HTR-8/SVneo (cell line): ENCODE results near the gene RAB31.

Experiments used
- DNase-seq: peaks from one replicate; pipeline ENCODE4 v3.0.0; 2011; ENCODE audit warnings: low spot score, mixed read lengths; ENCODE audit not compliant: insufficient read length
- FAIRE-seq: peaks from 2 replicates; lab custom pipeline; 2011; peaks lifted over from hg19 to GRCh38; lab: Jason Lieb, UNC

Gene RAB31

DNA sequence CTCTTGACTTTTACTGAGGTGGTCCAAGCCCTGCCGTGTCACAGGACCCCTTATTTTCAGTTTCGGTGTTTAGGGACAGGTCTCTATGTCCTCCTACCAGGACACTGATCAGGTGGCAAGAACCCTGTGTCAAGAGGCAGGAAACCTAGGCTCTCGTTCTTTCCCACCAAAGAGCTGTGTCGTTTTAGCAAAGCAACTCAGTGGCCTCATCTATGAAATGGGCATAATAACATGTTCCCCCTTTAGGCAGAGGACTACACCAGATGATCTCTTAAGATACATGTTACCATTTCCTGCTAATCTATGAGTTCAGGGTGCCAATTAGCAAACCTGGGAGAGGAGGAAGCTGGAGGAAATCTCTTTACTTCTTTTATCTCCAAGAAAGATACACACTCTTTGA lies 1.9 kb downstream of the RAB31 start:
- DNase-seq (no peak), FAIRE-seq (no peak)

DNA sequence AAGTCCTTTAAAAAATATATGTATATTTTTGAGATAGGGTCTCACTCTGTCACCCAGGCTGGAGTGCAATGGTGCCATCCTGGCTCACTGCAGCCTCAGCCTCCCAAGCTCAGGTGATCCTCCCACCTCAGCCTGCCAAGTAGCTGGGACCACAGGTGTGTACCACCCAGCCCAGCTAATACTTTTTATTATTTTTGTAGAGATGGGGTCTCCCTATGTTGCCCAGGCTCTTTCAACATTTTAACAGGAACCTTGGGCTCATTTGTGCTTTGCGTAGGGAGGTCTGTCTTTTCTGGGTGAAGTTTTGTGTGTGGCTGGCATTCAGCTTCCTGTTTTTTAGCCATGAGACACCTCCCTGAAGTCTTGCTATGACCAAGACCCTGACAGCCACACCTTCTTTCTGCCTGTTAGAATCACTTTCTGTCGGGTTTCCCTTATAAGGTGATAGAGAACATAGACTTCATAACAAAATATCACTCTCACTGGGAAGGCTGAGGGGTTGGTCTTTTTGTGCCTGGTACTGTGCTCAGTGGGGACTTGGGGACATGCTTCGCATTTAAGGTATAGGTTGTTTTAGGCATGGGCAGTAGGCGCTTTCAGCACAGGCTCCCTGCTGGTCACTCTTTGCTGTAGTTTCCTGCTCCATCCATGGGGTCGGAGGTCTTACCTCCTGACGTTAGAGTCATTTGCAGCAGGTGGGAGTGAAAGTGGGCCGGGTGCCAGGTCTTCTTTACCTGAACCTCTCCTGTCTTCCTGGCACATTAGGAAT lies 3.4 kb downstream of the RAB31 start:
- FAIRE-seq = no peak
- no peak for DNase-seq

DNA sequence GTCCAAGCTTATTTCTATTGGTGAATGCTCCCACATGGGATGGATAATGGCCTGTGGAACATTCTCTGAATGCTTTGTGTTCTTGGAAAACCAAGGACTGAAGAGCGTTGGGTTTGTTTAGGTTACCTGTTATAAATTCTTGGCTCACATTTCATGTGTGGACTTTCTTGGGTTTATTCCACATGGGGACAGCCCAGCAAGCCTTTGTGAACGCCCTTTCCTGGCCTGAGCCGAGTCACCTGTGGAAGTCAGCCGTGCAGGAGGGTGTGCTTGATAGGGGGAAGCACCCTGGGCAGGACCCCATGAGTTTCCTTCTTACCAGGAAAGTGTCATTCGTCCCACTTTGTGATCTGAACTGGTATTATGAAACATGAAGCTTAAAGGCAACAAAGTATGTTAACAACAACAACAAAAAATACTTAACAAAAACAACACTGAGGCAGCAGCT lies 4.1 kb downstream of the RAB31 start:
- FAIRE-seq = no peak

DNA sequence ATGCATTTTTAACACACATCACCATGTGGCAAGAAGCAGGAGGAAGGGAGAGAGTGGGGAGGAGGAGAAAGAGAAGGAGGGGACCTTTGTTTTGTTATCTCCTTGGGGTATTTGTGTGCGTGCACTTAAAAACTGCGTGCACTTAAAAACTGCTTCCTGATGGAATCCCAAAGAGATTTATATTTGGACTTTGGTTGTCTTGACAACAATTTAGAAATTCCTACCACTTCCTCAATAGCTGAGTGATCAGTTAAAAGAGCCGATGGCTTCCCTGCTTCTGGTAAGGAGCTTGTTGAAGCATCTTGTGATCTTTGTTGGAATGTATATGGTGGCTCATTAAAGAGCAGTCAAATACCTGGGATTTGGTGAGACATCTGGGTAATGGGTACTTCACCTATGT lies 4.5 kb downstream of the RAB31 start:
- no peak for DNase-seq
- no peak for FAIRE-seq

More for the DNA sequence above, 4.1 kb downstream of the RAB31 start:
- no peak for DNase-seq

DNA sequence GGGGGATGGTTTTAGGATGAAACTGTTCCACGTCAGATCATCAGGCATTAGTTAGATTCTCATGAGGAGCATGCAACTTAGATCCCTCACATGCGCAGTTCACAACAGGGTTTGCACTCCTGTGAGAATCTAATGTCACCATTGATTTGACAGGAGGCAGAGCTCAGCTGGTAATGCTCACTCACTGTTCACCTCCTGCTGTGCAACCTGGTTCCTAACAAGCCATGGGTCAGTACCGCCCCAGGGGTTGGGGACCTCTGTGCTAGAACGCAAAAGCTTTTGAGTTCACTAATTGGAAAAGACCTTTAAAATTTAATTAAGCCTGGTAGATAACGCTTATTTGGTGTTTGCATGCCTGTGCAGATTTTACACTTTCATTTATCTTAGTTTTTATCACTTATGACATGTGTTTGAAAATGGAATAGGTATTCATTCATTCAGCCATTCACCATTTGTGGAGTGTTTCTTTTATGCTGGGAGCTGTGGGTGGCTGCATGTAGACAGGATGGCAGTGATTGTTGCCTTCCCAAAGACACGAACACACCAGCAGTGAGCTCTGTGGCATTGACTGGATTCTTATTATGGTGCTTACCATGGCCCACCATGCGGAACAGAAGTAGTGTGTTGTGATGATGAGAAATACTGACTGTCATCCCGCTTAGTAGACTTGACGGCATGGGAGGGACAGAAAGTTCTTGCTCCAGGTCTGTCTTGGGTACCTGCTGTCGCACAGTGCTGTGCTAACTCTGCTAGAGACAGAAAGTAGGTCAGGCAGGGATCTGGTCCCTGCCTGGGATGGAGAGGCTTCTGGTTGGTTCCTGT lies 6.4 kb downstream of the RAB31 start:
- DNase-seq = no peak
- FAIRE-seq = no peak

DNA sequence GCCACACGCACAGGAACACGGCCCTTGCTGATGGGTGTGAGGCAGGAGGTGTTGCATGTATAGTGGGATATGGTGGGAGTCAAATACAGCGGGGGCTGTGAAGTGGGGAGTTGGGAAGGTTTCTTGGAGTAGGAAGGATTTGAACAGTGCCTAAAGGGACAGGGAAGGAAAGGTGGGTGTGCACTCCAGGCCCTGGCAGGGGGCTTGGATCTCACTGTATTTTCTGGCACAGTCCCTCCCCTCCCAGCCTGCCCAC lies 6.9 kb downstream of the RAB31 start:
- no peak for DNase-seq
- no peak for FAIRE-seq

DNA sequence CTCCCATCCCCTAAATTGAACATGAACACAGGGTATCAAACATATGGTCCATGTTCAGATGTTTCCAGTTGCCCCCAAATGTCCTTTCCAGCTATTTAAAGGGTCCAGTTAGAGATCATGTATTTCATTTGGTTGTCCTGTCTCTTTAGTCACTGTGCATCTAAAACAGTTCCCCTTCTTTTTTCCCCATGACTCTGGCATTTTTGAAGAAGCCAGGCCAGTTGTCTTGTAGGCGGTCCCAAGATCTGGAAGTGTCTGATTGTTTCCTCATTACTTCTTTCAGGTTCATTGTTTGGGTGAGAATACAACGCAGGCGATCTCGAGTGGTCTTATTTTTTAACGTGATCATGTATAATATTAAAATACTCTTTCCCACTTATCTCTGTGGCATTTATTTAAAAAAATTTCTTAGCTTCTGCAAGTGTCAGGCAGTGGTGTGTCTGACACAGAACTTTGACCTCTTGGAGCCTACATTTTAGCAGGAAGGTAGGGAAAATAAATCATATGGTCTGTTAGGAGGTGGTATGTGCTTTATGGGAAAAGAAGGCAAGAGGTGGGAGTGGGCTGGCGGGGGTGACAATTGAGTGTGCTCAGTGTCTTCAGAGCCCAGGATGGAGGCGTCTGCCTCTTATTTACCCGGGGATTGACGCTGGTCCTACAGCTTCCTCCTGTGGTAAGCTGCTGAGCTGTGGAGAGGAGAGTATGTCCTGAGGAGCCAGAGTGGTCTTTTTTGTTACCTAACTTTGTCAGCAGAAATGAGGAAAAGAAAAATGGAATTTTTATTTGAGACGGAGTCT lies 8.1 kb downstream of the RAB31 start:
- FAIRE-seq (no peak), DNase-seq (no peak)

DNA sequence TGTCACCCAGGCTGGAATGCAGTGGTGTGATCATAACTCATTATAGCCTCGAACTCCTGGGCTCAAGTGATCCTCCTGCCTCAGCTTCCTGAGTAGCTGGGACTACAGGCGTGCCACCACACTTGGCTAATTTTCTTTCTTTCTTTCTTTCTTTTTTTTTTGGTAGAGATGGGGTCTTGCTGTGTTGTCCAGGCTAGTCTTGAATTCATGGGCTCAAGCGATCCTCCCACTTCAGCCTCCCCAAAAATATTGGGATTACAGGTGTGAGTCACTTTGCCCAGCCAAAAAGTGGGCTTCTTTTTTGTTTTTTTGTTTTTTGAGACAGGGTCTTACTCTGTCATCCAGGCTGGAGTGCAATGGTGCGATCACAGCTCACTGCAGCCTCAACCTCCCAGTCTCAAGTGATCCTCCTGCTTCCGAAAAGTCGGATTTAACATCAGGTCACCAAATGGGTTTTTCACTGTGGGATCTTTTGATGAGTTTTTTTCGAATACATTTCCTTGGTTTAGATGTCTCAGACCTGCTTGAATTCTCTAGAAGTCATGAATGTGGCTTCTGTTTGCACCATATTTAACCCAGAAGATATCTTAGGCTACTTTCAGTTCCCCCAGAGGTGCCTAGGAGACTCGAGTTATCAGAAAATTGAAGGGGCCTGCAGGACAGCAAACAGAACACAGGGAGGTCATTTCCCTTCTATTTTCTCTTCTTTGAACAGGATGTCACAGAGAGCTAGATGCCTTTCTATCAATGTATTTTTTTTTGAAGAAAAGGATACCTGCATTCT lies 8.9 kb downstream of the RAB31 start:
- FAIRE-seq = no peak

DNA sequence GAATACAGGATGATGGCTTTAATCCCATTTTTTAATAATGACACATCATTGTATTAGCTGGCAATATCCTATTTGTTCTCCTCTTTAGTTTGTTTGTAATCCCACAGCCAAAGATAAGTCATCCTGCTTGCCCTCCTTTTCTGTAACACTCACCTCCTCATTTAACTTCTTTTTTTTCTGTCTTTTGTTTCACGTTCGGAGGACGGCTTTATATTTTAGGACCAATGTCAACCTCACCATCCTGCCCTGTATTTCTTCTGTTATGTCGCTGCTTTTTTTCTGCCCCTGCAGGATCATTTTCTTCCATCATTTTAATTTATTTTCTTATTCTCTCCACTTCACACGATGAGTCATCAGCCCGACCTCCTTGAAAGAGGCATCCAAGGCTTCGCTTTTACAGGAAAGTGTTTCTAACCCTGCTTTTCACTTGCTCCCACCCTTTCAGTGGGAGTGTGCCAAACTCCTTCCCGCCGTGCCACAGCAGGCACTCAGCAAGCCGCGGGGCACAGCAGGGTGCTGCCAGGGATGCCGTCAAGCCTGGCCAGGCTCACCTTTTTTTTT lies 11.4 kb downstream of the RAB31 start:
- no peak for FAIRE-seq

More for the DNA sequence above, 8.9 kb downstream of the RAB31 start:
- DNase-seq = no peak

DNA sequence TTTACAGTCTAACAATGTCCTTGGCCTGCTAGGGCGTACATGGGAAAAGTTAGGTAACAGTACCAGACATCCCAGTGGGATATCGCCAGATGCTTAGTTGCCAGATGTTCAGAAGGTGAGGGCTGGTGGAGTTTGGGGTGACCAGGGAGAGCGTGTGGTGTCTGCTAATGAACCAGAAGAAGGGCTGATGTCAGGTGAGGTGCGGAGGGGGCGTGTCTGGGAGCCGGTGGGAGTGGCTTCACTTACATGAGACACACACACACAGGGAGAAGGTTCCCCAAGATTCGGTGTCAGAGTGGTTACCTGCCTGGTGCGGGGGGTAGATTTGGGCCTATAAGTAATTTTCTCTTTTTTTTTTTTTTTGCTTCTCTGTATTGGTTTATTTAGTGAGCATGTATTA lies 12.2 kb downstream of the RAB31 start:
- DNase-seq (no peak), FAIRE-seq (no peak)

More for the DNA sequence above, 11.4 kb downstream of the RAB31 start:
- peak; percentile 73 for DNase-seq

DNA sequence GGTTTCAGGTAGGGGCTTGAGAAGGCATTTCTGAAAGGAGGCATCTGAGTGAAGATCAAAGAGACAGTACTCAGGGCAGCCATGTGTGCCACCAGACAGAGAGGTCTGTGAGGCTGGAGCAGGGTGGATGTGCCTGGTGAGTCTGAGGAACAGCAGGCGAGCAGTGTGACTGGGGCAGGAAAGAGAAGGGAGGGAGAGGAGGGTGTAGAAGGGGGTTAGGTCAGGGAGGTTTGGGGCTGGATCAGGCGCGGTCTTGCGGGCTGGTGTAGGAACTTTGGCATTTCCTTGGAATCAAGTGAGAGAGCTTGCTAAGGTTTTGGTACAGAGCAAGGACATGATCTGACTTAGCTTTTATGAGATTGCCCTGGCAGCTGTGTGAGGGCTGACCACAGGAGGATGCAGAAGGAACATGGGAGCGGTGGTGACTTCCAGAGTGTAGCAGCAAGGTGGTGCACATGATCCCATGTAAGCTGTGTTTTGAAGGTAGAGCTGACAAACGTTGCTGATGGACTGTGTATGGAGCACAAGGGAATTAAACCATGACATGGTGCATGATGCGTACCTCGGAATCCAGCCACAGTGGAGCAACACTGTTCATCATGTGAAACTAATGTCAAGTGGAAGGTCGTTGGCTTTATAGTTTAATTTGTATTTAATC lies 13.9 kb downstream of the RAB31 start:
- DNase-seq (no peak), FAIRE-seq (peak; percentile 40)

DNA sequence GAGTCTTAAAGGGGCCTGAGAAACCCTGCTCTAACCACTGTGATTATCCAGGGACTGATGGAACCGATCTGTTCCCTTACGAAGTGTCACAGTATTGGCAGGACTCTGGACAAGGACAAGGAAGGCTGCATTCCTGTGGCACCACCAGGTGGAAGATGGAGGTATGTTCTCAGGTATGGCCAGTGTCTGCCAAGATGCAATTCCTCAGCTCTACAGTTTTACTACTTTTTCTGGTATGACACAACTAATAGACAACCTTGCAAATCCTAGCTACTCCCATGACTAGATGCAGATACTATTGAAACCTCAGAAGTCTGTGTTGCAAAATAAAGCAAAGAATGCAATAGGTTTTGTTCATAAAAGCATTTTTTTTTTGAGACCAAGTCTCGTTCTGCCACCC lies 14.6 kb downstream of the RAB31 start:
- FAIRE-seq = no peak
- DNase-seq = no peak

DNA sequence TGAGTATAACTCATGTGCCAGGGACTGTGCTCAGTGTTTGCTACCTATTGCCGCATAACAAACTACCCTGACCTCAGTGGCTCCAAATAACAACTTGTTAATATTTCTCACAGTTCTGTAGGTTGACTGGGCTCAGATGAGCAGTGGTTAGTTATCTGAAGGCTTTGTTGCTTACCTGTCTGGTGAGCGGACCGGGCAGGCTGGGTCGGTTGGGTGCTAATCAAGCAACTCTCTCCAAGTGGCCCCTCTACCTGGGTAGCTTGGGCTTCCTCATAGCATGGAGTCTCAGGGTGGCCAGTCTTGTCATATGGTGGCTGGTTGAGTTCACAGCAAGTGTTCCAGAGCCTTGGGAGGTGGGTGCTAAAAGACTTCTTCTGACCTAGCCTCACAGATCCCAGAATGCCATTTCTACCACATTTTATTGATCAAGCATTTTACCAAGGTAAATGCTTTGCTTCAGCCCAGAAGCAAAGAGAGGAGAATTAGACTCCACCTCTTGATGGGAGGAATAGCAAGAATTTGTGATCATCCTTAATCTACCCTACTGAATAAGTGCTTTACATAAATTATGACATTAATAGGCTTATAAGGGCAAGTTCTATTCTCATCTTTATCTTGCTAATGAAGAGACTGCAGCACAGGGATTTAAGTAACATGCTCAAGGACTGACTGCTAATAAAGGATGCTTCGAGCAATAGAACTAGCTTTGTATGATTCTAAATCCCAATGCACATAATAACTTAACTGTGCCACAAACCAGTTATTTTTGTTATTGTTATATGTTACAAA lies 16.9 kb downstream of the RAB31 start:
- DNase-seq (no peak), FAIRE-seq (no peak)

DNA sequence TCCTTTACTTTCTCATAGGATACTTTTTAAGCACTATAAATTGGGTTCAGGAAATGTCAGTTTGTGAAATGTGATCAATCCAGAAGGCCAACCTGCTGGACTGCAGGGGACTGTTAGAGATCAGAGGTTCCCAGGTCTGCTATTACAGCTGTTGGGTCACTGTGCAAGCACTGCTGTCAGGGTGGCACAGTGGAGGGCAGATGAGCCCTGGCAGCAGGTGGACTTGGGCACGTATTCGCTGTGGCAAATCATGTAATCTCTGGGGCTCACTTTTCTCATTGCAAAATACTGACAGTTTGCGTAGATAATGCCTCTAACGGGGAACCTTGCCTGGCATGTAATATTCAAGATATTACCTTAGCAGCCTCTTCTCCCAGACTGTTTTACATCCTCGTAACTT lies 18.1 kb downstream of the RAB31 start:
- FAIRE-seq (no peak), DNase-seq (no peak)

DNA sequence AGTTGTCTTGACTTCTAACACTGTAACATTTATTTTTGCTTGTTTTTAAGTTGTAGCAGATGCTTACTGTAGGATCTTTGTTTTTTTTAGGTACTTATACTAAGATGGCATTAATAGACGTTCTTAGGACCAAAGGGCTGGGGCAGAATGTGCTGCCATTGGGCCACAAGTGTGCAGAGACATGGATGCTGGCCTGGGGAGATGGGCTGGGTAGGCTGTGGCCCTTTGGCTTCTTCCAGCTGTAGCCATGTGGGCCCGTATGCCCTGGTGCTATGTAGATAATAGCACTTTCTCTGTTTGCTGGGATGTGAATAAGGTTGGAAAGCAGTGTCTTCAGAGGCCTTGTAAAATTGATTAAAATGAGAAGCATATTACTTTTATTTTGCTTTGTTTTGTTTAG lies 18.8 kb downstream of the RAB31 start:
- DNase-seq (no peak), FAIRE-seq (no peak)

DNA sequence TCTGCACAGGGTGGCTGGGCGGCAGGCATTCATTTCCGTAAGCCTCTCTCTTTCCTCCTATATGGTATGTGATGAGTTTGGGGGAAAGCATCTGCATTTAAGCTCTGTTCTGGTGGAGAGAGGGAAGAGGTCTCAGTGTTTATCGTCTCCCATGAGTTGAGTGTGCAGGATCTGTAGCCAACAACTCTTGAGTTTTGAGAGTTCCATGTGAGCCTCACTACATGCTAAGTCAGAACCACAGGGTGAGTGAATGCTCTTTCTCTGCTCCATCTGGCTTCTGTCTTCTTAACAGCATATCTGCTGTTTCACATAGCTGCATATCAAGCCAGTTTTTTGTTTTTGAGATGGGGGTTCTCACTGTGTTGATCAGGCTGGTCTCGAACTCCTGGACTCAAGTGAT lies 22.7 kb downstream of the RAB31 start:
- FAIRE-seq (no peak), DNase-seq (no peak)

DNA sequence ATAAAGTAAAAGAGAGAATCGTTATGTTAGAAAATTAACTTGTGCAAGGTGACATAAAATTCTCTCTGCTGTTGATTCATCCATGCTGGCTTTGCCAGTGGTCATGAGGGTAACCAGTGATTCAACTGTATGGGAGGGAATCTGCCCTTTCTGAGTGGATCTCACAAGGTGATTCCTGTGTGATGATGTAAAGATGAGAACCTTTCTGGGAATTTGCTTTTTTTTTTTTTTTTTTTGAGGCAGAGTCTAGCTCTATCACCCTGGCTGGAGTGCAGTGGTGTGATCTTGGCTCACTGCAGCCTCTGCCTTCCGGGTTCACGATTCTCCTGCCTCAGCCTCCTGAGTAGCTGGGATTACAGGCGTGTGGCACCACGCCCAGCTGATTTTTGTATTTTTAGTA lies 23.3 kb downstream of the RAB31 start:
- no peak for FAIRE-seq
- no peak for DNase-seq

DNA sequence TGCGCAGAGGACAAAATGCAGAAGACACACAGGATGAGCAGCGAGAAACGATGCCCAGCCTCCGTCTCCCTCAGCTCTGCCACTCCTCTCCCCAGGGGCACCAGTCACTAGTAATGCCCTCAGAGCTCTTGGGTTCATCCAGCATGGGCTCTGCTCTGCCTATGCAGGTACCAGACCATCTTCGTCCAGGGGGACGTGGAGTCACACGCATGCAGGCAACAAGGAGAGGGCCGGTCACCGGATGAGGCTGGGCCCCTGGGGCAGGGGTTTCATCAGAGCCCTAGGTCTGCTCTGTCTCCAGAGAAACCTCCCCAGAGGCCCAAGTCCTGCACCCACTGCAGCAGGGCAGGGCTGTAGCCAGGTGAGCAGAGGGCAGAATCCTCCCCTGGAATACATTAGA lies 23.9 kb downstream of the RAB31 start:
- no peak for FAIRE-seq
- DNase-seq = no peak

DNA sequence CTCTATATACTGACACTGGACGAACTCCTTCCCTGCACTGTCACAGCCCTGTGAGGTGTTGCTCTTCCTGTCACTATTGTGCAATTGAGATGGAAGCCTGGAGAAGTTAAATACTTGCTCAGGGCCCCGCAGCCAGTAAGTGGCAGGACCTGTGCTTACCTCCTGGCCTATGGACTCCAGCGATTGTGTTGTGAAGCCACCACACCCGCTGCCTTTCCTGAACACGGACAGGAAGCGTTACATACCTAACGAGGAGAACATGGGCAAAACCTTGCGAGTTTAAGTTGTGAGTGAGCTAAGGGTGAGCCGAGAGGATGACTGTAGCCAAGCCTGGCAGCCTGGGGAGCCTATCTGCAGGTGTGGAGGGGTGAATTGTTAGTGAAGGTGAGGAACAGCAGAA lies 26.1 kb downstream of the RAB31 start:
- DNase-seq = no peak
- FAIRE-seq = no peak
